NCI-H146 (cell line): Measurements from ENCODE around the gene RPS14.
"Not testable (repeated sequence)": the region's sequence is repeated elsewhere in the genome, so short reads cannot be mapped to it uniquely, and the experiment has no call there.

Source experiments
- DNase-seq: peaks from one replicate; lab custom pipeline; 2025; lab: John Stamatoyannopoulos, UW

The RPS14 gene

DNA sequence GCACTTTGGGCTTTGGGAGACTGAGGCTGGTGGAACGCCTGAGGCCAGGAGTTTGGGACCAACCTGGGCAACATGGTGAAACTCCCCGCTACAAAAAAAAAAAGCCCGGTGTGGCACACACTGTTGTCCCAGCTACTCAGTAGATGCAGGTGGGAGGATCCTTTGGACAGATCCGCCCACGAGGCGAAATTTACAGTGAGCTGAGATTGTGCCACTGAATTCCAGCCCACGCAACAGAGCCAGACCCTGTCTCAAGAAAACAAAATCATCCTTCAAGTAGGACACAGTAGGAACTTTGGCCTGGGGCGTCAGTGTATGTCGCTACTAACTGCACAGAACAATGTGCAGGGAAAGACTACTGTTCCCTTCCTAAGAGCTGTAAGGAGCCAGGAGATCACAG is 4.8 kb downstream of the RPS14 start:
- DNase-seq, result no peak

GRCh38 chr5:150443242-150444075 is 6.1 kb downstream of the RPS14 start:
- DNase-seq, result no peak

GRCh38 chr5:150442699-150443080 is 6.8 kb downstream of the RPS14 start:
- DNase-seq, result no peak

GRCh38 chr5:150441813-150442698 is 7.5 kb downstream of the RPS14 start:
- no peak for DNase-seq

- no peak for DNase-seq
Observed at GRCh38 chr5:150440948-150441812, 8.4 kb downstream of the RPS14 start.

DNA sequence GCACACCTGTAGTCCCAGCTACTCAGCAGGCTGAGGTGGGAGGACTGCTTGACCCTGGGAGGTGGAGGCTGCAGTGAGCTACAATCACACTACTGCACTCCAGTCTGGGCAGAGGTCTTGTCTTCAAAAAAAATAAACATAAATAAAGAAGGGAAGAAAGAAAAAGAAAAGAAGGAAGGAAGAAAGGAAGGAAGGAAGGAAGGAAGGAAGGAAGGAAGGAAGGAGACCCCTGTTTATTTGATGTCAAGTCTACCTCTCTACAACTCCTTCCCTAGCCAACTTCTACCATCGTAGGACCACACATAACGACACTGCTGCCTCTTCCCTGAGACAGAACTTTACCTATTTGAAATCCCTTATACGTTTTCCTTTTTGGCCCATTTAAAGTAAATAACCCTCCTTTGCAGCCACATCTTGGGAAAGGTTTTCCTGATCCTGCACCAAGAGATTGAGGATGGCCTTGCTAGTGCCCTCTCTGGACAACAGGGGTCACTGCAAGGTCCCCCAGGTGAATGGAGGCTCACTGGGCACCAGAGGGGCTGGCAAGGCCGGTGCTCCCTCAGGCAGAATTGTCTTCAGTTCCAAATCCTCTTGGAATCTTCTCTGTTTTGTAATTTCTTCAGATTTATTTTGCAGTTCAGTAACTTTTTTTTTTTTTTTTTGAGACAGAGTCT is 10.5 kb downstream of the RPS14 start:
- peak; percentile 10 for DNase-seq

GRCh38 chr5:150436141-150436680 is 13.3 kb downstream of the RPS14 start:
- peak; percentile 75 for DNase-seq

- no peak for DNase-seq
Observed at GRCh38 chr5:150434464-150434863, 15.1 kb downstream of the RPS14 start.

DNA sequence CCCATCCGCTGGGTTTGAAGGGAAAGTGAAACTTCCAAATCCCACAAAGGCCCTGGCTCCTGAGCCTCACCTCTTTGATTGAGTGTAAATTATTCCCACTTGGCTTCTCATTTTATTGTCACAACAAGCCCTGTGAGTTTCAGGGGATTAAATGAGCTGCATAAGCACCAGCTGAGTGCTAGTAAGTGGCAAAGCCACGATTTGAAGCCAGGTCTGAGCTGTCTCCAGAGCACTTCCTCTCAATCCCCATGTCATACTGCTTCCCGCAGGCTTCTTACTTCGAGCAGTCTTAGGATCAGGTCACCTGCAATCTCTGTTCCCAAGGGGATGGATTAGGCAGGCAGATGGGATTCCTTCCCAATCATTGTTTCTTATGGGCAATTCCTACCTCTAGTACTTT is 18.0 kb downstream of the RPS14 start:
- no peak for DNase-seq

DNA sequence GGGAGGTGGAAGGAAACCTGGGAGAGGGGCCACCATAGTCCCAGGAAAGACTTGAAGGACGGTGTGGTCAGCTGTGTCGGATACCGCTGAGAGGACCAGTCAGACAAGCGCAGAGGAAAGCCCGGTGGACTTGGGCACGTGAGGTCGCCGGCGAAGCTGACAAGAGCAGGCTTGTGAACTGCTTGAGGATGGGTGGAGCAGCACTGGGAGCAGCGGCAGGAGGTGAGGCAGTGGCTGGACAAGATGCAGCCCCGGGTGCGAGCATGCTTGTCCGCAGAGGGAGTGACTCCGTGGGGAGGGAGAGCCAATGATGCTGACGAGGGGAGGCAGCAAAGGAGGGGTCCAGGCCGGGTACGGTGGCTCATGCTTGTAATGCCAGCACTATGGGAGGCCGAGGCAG is 18.5 kb downstream of the RPS14 start:
- DNase-seq, result no peak

GRCh38 chr5:150429410-150429873 is 20.1 kb downstream of the RPS14 start:
- DNase-seq, result no peak

GRCh38 chr5:150428978-150429377 is 20.6 kb downstream of the RPS14 start:
- DNase-seq, result no peak

GRCh38 chr5:150428106-150428876 is 21.2 kb downstream of the RPS14 start:
- DNase-seq, result no peak

- DNase-seq, result not testable (repeated sequence)
Observed at GRCh38 chr5:150426165-150426564, 23.4 kb downstream of the RPS14 start.

GRCh38 chr5:150422758-150423157 is 26.8 kb downstream of the RPS14 start:
- no peak for DNase-seq

DNA sequence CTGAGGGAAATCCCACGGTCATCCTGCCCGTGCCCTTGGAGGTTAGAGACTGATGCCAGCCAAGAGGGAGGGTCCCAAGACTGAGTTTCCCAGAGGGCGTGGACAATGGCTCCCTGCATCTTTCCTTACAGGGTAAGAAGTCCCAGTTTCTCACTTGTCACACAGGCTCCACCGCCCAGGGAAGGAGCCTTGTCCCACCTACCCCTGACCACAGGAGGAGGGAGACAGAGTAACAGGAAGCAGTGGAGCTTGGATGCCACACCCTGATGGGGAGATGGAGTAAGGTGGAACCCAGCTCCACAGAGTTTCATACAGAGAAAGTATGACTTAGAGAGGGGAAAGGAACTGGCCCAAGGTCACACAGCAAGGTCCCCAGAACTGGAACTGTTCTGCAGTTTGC is 27.5 kb downstream of the RPS14 start:
- no peak for DNase-seq

DNA sequence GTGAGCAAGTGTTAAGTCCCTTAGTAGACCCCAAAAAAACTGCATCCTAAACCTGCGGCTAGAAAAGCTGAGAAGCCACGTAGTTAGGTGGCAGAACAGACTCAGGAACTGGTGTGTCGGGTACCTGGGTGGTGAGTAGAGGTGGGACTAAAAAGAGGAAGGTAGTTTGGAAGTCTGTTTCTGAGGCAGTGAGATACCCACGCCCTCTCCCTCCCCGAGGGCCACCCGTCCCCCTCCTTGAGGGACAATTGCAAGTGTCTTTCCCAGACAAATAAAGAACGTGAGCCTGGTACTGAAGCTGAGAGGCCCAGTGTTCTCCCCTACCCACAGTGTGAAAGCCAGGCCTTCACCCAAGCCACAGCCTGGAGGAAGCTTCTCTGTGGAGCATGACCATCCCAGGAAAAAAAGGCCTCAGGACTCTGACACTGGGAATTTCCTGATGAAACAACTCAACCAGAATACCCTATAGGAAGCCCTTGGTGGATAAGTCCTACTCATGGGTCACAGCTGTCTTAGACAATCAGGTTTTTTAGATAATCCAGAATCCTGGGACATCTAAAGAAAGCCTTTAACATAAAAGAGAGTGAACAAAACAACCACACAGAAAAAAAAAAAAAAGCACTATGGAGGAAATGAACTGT is 29.8 kb downstream of the RPS14 start:
- no peak for DNase-seq

DNA sequence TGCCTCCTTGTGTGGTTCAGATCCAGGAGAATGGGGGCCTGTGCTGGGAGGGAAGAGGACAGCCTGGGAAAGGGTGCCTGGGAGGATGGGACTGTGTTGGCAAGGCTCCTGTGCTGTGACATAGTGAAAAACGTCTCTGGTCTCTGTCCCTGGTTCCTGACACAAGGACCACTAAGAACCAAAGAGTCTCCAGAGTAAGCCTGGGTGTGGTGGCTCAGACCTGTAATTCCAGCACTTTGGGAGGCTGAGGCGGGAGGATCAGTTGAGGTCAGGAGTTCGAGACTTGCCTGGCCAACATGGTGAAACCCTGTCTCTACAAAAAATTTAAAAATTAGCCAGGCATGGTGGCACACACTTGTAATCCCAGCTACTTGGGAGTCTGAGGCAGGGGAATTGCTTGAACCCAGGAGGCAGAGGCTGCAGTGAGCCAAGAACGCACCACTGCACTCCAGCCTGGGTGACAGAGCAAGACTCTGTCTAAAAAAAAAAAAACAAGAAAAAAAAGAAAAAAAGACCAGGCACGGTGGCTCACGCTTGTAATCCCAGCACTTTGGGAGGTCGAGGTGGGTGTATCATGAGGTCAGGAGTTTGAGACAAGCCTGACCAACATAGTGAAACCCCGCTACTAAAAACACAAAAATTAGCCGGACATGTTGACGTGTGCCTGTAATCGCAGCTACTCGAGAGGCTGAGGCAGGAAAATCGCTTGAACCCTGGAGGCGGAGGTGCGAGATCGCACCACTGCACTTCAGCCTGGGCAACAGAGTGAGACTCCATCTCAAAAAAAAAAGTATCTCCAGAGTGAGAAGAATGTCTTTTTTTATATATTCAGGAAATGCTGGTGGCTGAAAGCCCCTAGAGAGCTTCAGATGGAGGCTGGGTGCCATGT is 35.4 kb downstream of the RPS14 start:
- not testable (repeated sequence) for DNase-seq
